IPS-15b (cell line): ENCODE results near the gene SLC22A31.
"Not testable (repeated sequence)": the region's sequence is repeated elsewhere in the genome, so short reads cannot be mapped to it uniquely, and the experiment has no call there.

ENCODE experiments used
- H3K27me3 ChIP-seq: one replicate; pipeline ENCODE4 v1.6.1; 2013; ENCODE audit warnings: low read length; ENCODE audit not compliant: control insufficient read depth, insufficient read depth
- H3K36me3 ChIP-seq: one replicate; pipeline ENCODE4 v1.6.1; 2013; ENCODE audit warnings: low read length; ENCODE audit not compliant: control insufficient read depth, insufficient read depth
- H3K4me1 ChIP-seq: one replicate; pipeline ENCODE4 v1.6.1; 2013; ENCODE audit warnings: mild to moderate bottlenecking, low read length; ENCODE audit not compliant: control insufficient read depth, insufficient read depth
- H3K4me3 ChIP-seq: one replicate; pipeline ENCODE4 v1.5.1; 2013; ENCODE audit warnings: low read depth, low read length
- H3K9ac ChIP-seq: one replicate; pipeline ENCODE4 v1.6.1; 2013; ENCODE audit warnings: low read depth, mild to moderate bottlenecking, low read length
- H3K9me3 ChIP-seq: one replicate; pipeline ENCODE4 v1.6.1; 2013; ENCODE audit warnings: mild to moderate bottlenecking, low read length; ENCODE audit not compliant: control insufficient read depth, insufficient read depth

The SLC22A31 gene

DNA sequence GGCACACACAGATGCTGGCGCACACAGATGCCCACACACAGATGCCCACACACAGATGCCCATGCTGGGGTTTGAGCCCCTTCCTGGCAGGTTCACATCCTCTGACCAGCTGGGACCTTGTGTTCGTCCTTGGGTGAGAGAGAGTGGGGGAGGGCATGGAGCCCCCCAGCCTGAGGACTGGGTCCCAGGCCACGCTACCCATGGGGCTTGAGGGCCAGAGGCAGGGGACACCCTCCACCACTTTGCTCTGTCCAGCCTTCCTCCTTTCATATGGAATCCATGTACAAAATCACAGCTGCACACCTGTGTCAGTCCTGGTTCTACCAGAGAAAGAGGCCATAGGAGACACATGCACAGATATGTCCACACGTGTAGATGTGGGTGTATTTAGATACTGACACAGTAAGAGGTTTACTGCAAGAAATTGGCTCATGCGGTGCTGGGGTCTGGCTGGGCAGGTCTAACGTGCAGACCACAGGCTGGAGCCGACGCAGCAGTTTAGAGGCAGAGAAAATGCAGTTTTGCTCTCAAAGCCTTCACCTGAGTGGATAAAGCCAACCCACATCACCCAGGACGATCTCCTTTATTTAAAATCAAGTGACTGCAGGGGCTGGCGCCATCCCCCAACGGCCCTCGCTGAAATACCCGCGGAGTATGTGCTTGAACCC lies 10.8 kb downstream of the SLC22A31 start:
- no peaks in the 10 kb centered on the region for H3K36me3 ChIP-seq
- no peaks in the 10 kb centered on the region for H3K4me1 ChIP-seq
- H3K4me3 ChIP-seq: no peak overlapping the region
- no peak overlapping the region for H3K9ac ChIP-seq
- H3K27me3 ChIP-seq: peaks cover 7% of the 10 kb centered on the region
- peaks cover 3% of the 10 kb centered on the region for H3K9me3 ChIP-seq

- not testable (repeated sequence) for H3K9ac ChIP-seq, H3K36me3 ChIP-seq, H3K27me3 ChIP-seq, H3K9me3 ChIP-seq, H3K4me1 ChIP-seq, H3K4me3 ChIP-seq
Measured at GRCh38 chr16:89188471-89189357, 11.6 kb downstream of the SLC22A31 start.

DNA sequence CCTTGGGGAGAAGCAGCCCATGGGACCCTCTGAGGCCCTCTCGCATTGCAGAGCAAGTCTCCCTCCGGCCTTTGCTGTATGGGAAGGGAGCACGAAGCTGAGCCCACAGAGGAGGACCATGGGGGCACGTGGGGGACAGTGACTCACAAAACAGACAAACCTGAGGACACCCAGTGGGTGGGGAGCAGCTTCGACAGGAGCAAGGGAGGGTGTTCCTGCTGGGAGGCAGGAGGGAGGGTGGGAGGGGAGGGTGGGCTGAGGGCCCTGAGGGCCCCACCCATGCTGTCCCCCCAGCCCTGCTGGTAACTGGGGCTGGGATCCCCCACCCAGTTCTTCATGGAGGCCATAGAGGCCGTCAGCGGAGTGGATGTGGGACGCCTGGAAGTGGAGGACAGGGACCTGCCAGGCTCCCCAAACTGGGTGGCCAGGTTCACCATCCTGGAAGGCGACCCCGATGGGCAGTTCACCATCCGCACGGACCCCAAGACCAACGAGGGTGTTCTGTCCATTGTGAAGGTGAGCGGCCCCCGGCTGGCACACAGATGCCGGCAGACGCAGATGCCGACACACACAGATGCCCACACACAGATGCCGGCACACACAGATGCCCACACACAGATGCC lies 12.5 kb downstream of the SLC22A31 start:
- H3K4me1 ChIP-seq: no peaks in the 10 kb centered on the region
- no peaks in the 10 kb centered on the region for H3K36me3 ChIP-seq
- no peak overlapping the region for H3K9ac ChIP-seq
- peaks cover 5% of the 10 kb centered on the region for H3K27me3 ChIP-seq
- no peak overlapping the region for H3K4me3 ChIP-seq
- H3K9me3 ChIP-seq: peaks cover 3% of the 10 kb centered on the region

DNA sequence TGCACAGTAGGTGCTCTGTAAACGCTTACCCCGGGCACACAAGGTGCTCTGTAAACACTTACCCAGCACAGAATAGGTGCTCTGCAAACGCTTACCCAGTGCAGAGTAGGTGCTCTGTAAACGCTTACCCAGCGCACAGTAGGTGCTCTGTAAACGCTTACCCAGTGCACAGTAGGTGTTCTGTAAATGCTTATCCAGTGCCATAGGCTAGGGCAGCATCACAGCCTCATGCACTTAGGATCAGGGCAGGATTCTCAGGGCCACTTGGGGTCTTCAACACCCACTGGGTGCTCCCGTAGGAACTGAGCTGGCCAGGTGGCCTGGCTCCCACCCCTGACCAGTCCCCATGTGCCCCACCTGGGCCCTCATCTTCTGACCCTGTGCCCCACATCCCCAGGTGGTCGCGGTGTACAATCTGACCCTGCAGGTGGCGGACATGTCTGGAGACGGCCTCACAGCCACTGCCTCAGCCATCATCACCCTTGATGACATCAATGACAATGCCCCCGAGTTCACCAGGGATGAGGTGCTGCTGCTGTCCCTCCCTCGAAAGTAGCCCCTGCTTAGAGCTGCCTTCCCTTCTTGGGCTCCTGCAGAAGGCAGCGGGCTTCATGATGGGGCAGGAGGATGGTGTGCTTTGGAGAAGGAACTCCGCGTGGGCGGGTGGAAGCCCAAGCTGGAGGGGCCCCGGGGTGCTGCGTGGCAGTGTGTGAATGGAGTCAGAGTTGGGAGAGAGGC lies 13.1 kb downstream of the SLC22A31 start:
- H3K4me3 ChIP-seq: no peak overlapping the region
- H3K9ac ChIP-seq: no peak overlapping the region
- no peaks in the 10 kb centered on the region for H3K36me3 ChIP-seq
- no peaks in the 10 kb centered on the region for H3K4me1 ChIP-seq
- peaks cover 5% of the 10 kb centered on the region for H3K27me3 ChIP-seq
- peaks cover 3% of the 10 kb centered on the region for H3K9me3 ChIP-seq

GRCh38 chr16:89186593-89187031 lies 13.7 kb downstream of the SLC22A31 start:
- H3K4me3 ChIP-seq, H3K9me3 ChIP-seq, H3K9ac ChIP-seq, H3K4me1 ChIP-seq, H3K36me3 ChIP-seq, H3K27me3 ChIP-seq: not testable (repeated sequence)

- not testable (repeated sequence) for H3K9me3 ChIP-seq, H3K9ac ChIP-seq, H3K4me1 ChIP-seq, H3K4me3 ChIP-seq, H3K27me3 ChIP-seq, H3K36me3 ChIP-seq
Measured at GRCh38 chr16:89185887-89186592, 14.3 kb downstream of the SLC22A31 start.

GRCh38 chr16:89184933-89185794 lies 15.2 kb downstream of the SLC22A31 start:
- Histone ChIP-seq H3K36me3 (no peaks in the 10 kb centered on the region), H3K4me3 (no peak overlapping the region), H3K27me3 (no peaks in the 10 kb centered on the region), H3K4me1 (no peaks in the 10 kb centered on the region), H3K9ac (no peak overlapping the region), H3K9me3 (no peaks in the 10 kb centered on the region)

GRCh38 chr16:89184677-89184932 lies 15.7 kb downstream of the SLC22A31 start:
- Histone ChIP-seq H3K4me3 (no peak overlapping the region), H3K4me1 (no peaks in the 10 kb centered on the region), H3K9me3 (no peaks in the 10 kb centered on the region), H3K36me3 (no peaks in the 10 kb centered on the region), H3K27me3 (no peaks in the 10 kb centered on the region), H3K9ac (no peak overlapping the region)

GRCh38 chr16:89183975-89184676 lies 16.2 kb downstream of the SLC22A31 start:
- H3K9ac ChIP-seq: no peak overlapping the region
- H3K4me3 ChIP-seq: no peak overlapping the region
- H3K4me1 ChIP-seq: no peaks in the 10 kb centered on the region
- no peaks in the 10 kb centered on the region for H3K27me3 ChIP-seq
- no peaks in the 10 kb centered on the region for H3K36me3 ChIP-seq
- H3K9me3 ChIP-seq: no peaks in the 10 kb centered on the region

- no peak overlapping the region for H3K4me3 ChIP-seq
- no peak overlapping the region for H3K9ac ChIP-seq
- H3K36me3 ChIP-seq: no peaks in the 10 kb centered on the region
- no peaks in the 10 kb centered on the region for H3K27me3 ChIP-seq
- H3K9me3 ChIP-seq: no peaks in the 10 kb centered on the region
- H3K4me1 ChIP-seq: no peaks in the 10 kb centered on the region
Measured at GRCh38 chr16:89183463-89183862, 16.9 kb downstream of the SLC22A31 start.
